ENCODE results near the gene REXO5. TPM values are rescaled to one million over a fixed set of nuclear protein-coding genes. Genes with fewer than 3 reads are reported as not detected.

REXO5 gene
- 4.2 and 9.8 TPM in 2 replicates for total RNA-seq

GRCh38 chr16:20806168-20807050 lies at the start of gene REXO5, which contains the start of gene ERI2:
Gene REXO5 (plus strand): TSS chr16:20806527. CDS start chr16:20806954, 427 bp downstream.
Gene ERI2 (minus strand): TSS chr16:20806472. CDS start chr16:20806430, 42 bp downstream.

GRCh38 chr16:20763461-20764232 lies 42.7 kb upstream of the REXO5 start, which contains the start of gene ACSM3:
Gene ACSM3 (plus strand): TSS chr16:20764014. CDS start chr16:20770035, 6,021 bp downstream.

Other genes starting within 250 kb of the REXO5 start
- not detected in 2 replicates for gene ACSM2B, start 230.2 kb upstream of the REXO5 start, total RNA-seq
- not detected in 2 replicates for gene ACSM1, start 108.8 kb upstream of the REXO5 start, total RNA-seq
- gene THUMPD1, start 64.7 kb upstream of the REXO5 start, total RNA-seq: 23.3 and 43.2 TPM in 2 replicates
- gene ACSM3, start 42.5 kb upstream of the REXO5 start, total RNA-seq: 0.88 and 1.1 TPM in 2 replicates
- gene ERI2, start 55 bp upstream of the REXO5 start, total RNA-seq: 17.0 and 26.8 TPM in 2 replicates
- gene DCUN1D3, start 93.8 kb downstream of the REXO5 start, total RNA-seq: 9.6 TPM in 2 replicates
- 14.1 and 25.3 TPM in 2 replicates for gene LYRM1, start 94.2 kb downstream of the REXO5 start, total RNA-seq